Measurements from ENCODE around the gene CCDC192. TPM values are rescaled to one million over a fixed set of nuclear protein-coding genes. Genes with fewer than 3 reads are reported as not detected.

The CCDC192 gene
- total and polyA plus RNA-seq, 8 donors: 0.81 to 1.6 (median 1.2) TPM; not detected in 2

GRCh38 chr5:127863161-127863560 is 160.0 kb downstream of the CCDC192 start:
- H3K4me1 ChIP-seq: peaks cover 0 to 12% of the 10 kb centered on the region in 2 donors
- TF ChIP-seq CTCF (IDR thresholded peaks at IDR 0.05): no peak
- peak overlapping the region in 1 of 2 donors; percentile 50 for H3K27ac ChIP-seq
- H3K27me3 ChIP-seq: no peaks in the 10 kb centered on the region
- no peaks in the 10 kb centered on the region for H3K9me3 ChIP-seq
- peak; percentile 37 for ATAC-seq
- no peaks in the 10 kb centered on the region for H3K36me3 ChIP-seq
- intact Hi-C loops (cut with DNase I): no loop called here
- no peak overlapping the region for H3K4me3 ChIP-seq
- no peak for DNase-seq

GRCh38 chr5:127863610-127864395 is 160.6 kb downstream of the CCDC192 start:
- TF ChIP-seq CTCF (IDR thresholded peaks at IDR 0.05): no peak
- DNase-seq (no peak), ATAC-seq (peak; percentile 20)
- Histone ChIP-seq H3K9me3 (no peaks in the 10 kb centered on the region), H3K4me1 (peaks cover 0 to 12% of the 10 kb centered on the region in 2 donors), H3K27me3 (no peaks in the 10 kb centered on the region), H3K4me3 (no peak overlapping the region), H3K36me3 (no peaks in the 10 kb centered on the region), H3K27ac (peak overlapping the region in 1 of 2 donors; percentile 50)
- intact Hi-C loops (cut with DNase I): no loop called here

- DNase-seq (no peak), ATAC-seq (no peak)
- H3K27ac ChIP-seq: no peak overlapping the region
- H3K9me3 ChIP-seq: no peaks in the 10 kb centered on the region
- TF ChIP-seq CTCF (IDR thresholded peaks at IDR 0.05): no peak
- peaks cover 0 to 12% of the 10 kb centered on the region in 2 donors for H3K4me1 ChIP-seq
- no peaks in the 10 kb centered on the region for H3K36me3 ChIP-seq
- intact Hi-C loops (cut with DNase I): no loop called here
- no peak overlapping the region for H3K4me3 ChIP-seq
- no peaks in the 10 kb centered on the region for H3K27me3 ChIP-seq
Observed at GRCh38 chr5:127864511-127864910, 161.3 kb downstream of the CCDC192 start.

GRCh38 chr5:127865273-127865672 is 162.1 kb downstream of the CCDC192 start:
- ATAC-seq: no peak
- H3K27ac ChIP-seq: no peak overlapping the region

More at GRCh38 chr5:127865273-127865672, 162.1 kb downstream of the CCDC192 start:
- DNase-seq: no peak
- H3K4me3 ChIP-seq: no peak overlapping the region
- intact Hi-C loops (cut with DNase I): no loop called here
- H3K9me3 ChIP-seq: no peaks in the 10 kb centered on the region
- H3K4me1 ChIP-seq: peaks cover 0 to 12% of the 10 kb centered on the region in 2 donors
- no peaks in the 10 kb centered on the region for H3K36me3 ChIP-seq
- no peak for TF ChIP-seq CTCF (IDR thresholded peaks at IDR 0.05)
- H3K27me3 ChIP-seq: no peaks in the 10 kb centered on the region

Measured in left lung (tissue), 10 donors.